Neural progenitor cell (in vitro differentiated cells): ENCODE results near the gene LTBP2. TPM values are rescaled to one million over a fixed set of nuclear protein-coding genes. Genes with fewer than 3 reads are reported as not detected.
A peak's percentile ranks its signal among the peaks of the same experiment; 100 is the strongest.

Source experiments
- DNase-seq: peaks from one replicate; pipeline ENCODE4 v3.0.0-alpha.2; 2016; ENCODE audit warnings: low spot score
- H2AFZ ChIP-seq: fragments of 200-600 bp; sonication (generic); replicated peaks from 2 replicates; pipeline ENCODE4 v1.6.1; 2016; ENCODE audit warnings: antibody characterized with exemption
- H3F3A ChIP-seq: fragments of 200-600 bp; sonication (generic); 2 replicates; pipeline ENCODE4 v1.6.1; 2016; ENCODE audit warnings: antibody characterized with exemption, low read depth
- H3K27ac ChIP-seq: fragments of 200-600 bp; sonication (generic); 2 replicates; pipeline ENCODE4 v1.5.1; 2016; ENCODE audit warnings: mild to moderate bottlenecking
- H3K27me3 ChIP-seq: fragments of 200-600 bp; sonication (generic); 2 replicates; pipeline ENCODE4 v1.6.1; 2016; ENCODE audit warnings: mild to moderate bottlenecking, moderate library complexity
- H3K36me3 ChIP-seq: fragments of 200-600 bp; sonication (generic); 2 replicates; pipeline ENCODE4 v1.5.1; 2016
- H3K4me1 ChIP-seq: fragments of 200-600 bp; sonication (generic); 2 replicates; pipeline ENCODE4 v1.6.1; 2016; ENCODE audit warnings: mixed run types
- H3K4me2 ChIP-seq: fragments of 200-600 bp; sonication (generic); 2 replicates; pipeline ENCODE4 v1.6.1; 2016
- H3K4me3 ChIP-seq: fragments of 200-600 bp; sonication (generic); 2 replicates; pipeline ENCODE4 v1.5.1; 2016
- H3K79me2 ChIP-seq: fragments of 200-600 bp; sonication (generic); 2 replicates; pipeline ENCODE4 v1.6.1; 2016; ENCODE audit warnings: low read depth
- H3K9ac ChIP-seq: fragments of 200-600 bp; sonication (generic); 2 replicates; pipeline ENCODE4 v1.6.1; 2016
- H3K9me3 ChIP-seq: fragments of 200-600 bp; sonication (generic); 2 replicates; pipeline ENCODE4 v1.5.1; 2016; ENCODE audit warnings: low read depth
- H4K20me1 ChIP-seq: fragments of 200-600 bp; sonication (generic); 2 replicates; pipeline ENCODE4 v1.6.1; 2016; ENCODE audit warnings: low read depth
- H3K27ac Mint-ChIP-seq: 3 replicates; pipeline ENCODE4 v1.8.0; 2021; ENCODE audit warnings: mixed read lengths
- H3K27me3 Mint-ChIP-seq: 2 replicates; pipeline ENCODE4 v1.8.0; 2022; ENCODE audit warnings: low read depth, mild to moderate bottlenecking, inconsistent platforms, moderate library complexity, mixed read lengths; ENCODE audit not compliant: insufficient read depth
- H3K36me3 Mint-ChIP-seq: 3 replicates; pipeline ENCODE4 v1.8.0; 2021; ENCODE audit warnings: mixed read lengths
- H3K4me1 Mint-ChIP-seq: 3 replicates; pipeline ENCODE4 v1.8.0; 2021; ENCODE audit warnings: mixed read lengths
- H3K4me3 Mint-ChIP-seq: 3 replicates; pipeline ENCODE4 v1.8.0; 2021; ENCODE audit warnings: mild to moderate bottlenecking, moderate library complexity, mixed read lengths
- H3K9me3 Mint-ChIP-seq: 3 replicates; pipeline ENCODE4 v1.8.0; 2020; ENCODE audit warnings: mixed read lengths
- EZH2 ChIP-seq: fragments of 200-600 bp; sonication (generic); IDR thresholded peaks from 2 replicates; pipeline ENCODE4 v1.6.1; 2017; ENCODE audit warnings: antibody characterized with exemption, mild to moderate bottlenecking, moderate library complexity
- EZH2phosphoT487 ChIP-seq: fragments of 200-600 bp; sonication (generic); IDR thresholded peaks from 2 replicates; pipeline ENCODE4 v1.6.1; 2017; ENCODE audit warnings: antibody characterized with exemption
- total RNA-seq: library from RNA; depleted of rRNA; stranded (reverse); fragments of >200 nt; gene quantifications from 2 replicates; pipeline ENCODE4 v1.2.3, GENCODE V29; 2015; ENCODE audit warnings: low replicate concordance
- TF ChIP-seq, protein P1 (sequence below): fragments of 200-600 bp; sonication (generic); IDR thresholded peaks from 2 replicates; pipeline ENCODE4 v1.5.1; 2017; ENCODE audit warnings: antibody characterized with exemption, mild to moderate bottlenecking

Gene LTBP2
- total RNA-seq, 1 donor from 2014 or later, result 0.43 TPM

DNA sequence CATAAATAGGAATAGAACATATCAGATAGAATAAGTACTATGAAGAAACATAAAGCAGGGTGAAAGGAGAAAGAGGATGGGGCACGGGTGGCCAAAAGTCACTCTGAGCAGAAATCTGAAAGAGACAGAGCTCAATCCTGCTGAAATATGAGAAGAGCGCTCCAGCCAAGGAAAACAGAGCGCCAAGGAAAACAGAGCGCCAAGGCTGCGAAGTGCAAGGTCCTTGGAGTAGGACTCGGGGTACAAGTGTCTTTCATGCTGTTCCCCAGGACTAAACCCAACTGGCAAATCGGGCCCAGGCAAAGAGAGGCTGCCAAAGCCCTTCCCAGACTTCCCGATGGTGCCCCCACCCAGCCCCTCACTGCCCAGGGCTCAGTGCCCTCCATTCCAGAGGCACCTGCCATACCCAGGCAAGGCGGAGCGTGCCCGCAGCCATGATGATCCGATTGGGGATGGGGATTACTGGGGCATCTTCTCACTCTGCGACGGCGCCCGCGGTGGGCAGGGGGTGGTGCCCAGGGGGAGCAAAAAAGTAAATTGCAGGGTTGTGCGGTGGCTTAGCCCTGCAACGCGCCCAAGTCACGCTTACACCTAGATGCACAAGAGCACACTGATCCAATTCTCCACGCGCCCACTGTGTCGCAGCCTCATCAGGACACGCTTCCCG is 1.7 kb downstream of the LTBP2 start:
- peaks cover 19% of the 10 kb centered on the region for H3K4me1 Mint-ChIP-seq
- peaks cover 8% of the 10 kb centered on the region for H3K4me1 ChIP-seq
- no peak overlapping the region for H3K9ac ChIP-seq
- H3K4me2 ChIP-seq, result no peak overlapping the region
- H3K27ac ChIP-seq, result no peak overlapping the region
- no peaks in the 10 kb centered on the region for H3K79me2 ChIP-seq
- H3K9me3 ChIP-seq, result no peaks in the 10 kb centered on the region
- TF ChIP-seq EZH2 (no peak), EZH2phosphoT487 (no peak)
- TF ChIP-seq, protein P1, sequence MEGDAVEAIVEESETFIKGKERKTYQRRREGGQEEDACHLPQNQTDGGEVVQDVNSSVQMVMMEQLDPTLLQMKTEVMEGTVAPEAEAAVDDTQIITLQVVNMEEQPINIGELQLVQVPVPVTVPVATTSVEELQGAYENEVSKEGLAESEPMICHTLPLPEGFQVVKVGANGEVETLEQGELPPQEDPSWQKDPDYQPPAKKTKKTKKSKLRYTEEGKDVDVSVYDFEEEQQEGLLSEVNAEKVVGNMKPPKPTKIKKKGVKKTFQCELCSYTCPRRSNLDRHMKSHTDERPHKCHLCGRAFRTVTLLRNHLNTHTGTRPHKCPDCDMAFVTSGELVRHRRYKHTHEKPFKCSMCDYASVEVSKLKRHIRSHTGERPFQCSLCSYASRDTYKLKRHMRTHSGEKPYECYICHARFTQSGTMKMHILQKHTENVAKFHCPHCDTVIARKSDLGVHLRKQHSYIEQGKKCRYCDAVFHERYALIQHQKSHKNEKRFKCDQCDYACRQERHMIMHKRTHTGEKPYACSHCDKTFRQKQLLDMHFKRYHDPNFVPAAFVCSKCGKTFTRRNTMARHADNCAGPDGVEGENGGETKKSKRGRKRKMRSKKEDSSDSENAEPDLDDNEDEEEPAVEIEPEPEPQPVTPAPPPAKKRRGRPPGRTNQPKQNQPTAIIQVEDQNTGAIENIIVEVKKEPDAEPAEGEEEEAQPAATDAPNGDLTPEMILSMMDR, result no peak
- no peak overlapping the region for H3K4me3 ChIP-seq
- no peaks in the 10 kb centered on the region for H3K9me3 Mint-ChIP-seq
- peaks cover 49% of the 10 kb centered on the region for H3K27me3 ChIP-seq
- H3K4me3 Mint-ChIP-seq, result peak overlapping the region; percentile 78
- H3K27ac Mint-ChIP-seq, result no peak overlapping the region
- no peaks in the 10 kb centered on the region for H4K20me1 ChIP-seq
- no peaks in the 10 kb centered on the region for H3K36me3 Mint-ChIP-seq
- H3K27me3 Mint-ChIP-seq, result peaks cover 37% of the 10 kb centered on the region
- H3K36me3 ChIP-seq, result no peaks in the 10 kb centered on the region
- no peak for DNase-seq
- H3F3A ChIP-seq, result peaks cover 16% of the 10 kb centered on the region
- H2AFZ ChIP-seq, result no peak overlapping the region

DNA sequence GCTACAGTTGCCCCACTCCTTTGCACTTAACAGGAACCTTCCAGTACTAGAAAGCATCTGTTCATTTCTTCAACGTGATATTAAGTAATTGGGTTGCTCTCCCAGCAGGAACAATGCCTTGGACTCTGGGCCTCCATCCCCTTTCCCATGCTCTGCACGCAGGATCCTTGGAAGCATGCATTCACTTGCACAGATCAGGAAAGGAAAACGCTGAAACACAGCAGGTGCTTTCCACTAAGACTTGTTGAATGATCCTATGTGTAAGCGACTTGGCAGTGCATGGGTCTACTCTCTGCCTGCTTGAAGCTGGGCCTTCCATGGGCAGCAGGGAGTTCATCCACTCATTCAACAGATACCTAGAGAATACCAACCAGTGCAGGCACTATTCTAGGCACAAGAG is 2.3 kb downstream of the LTBP2 start:
- H3K27me3 ChIP-seq, result peaks cover 49% of the 10 kb centered on the region
- DNase-seq, result no peak
- H3K27me3 Mint-ChIP-seq, result peaks cover 37% of the 10 kb centered on the region
- H3K36me3 ChIP-seq, result no peaks in the 10 kb centered on the region
- peaks cover 15% of the 10 kb centered on the region for H3K4me1 Mint-ChIP-seq
- no peak overlapping the region for H3K9ac ChIP-seq
- TF ChIP-seq, protein P1, result no peak
- no peak for TF ChIP-seq EZH2
- TF ChIP-seq EZH2phosphoT487, result no peak
- H3K79me2 ChIP-seq, result no peaks in the 10 kb centered on the region
- H3F3A ChIP-seq, result peaks cover 16% of the 10 kb centered on the region
- no peak overlapping the region for H3K4me2 ChIP-seq
- no peak overlapping the region for H3K4me3 ChIP-seq
- no peak overlapping the region for H3K27ac ChIP-seq
- peak overlapping the region; percentile 64 for H3K4me3 Mint-ChIP-seq
- no peaks in the 10 kb centered on the region for H3K36me3 Mint-ChIP-seq
- no peaks in the 10 kb centered on the region for H4K20me1 ChIP-seq
- peaks cover 8% of the 10 kb centered on the region for H3K4me1 ChIP-seq
- no peaks in the 10 kb centered on the region for H3K9me3 ChIP-seq
- H3K9me3 Mint-ChIP-seq, result no peaks in the 10 kb centered on the region
- no peak overlapping the region for H3K27ac Mint-ChIP-seq
- H2AFZ ChIP-seq, result no peak overlapping the region

GRCh38 chr14:74608959-74609611 is 3.0 kb downstream of the LTBP2 start:
- Histone ChIP-seq H3F3A (peaks cover 16% of the 10 kb centered on the region), H3K4me1 (peaks cover 8% of the 10 kb centered on the region), H3K9ac (no peak overlapping the region), H3K79me2 (no peaks in the 10 kb centered on the region), H3K27ac (no peak overlapping the region), H3K9me3 (no peaks in the 10 kb centered on the region), H2AFZ (no peak overlapping the region), H3K4me3 (no peak overlapping the region), H3K27me3 (peaks cover 44% of the 10 kb centered on the region), H4K20me1 (no peaks in the 10 kb centered on the region), H3K4me2 (no peak overlapping the region), H3K36me3 (no peaks in the 10 kb centered on the region)
- TF ChIP-seq, protein P1, result peak; percentile 96
- TF ChIP-seq EZH2, result no peak
- Mint-ChIP-seq H3K27ac (no peak overlapping the region), H3K4me3 (no peak overlapping the region), H3K4me1 (peaks cover 12% of the 10 kb centered on the region), H3K36me3 (no peaks in the 10 kb centered on the region), H3K9me3 (no peaks in the 10 kb centered on the region), H3K27me3 (peaks cover 35% of the 10 kb centered on the region)
- DNase-seq, result peak; percentile 84
